OCI-LY1 (cell line): ENCODE results near the gene GNG8.
A peak's percentile ranks its signal among the peaks of the same experiment; 100 is the strongest.

ENCODE experiments used
- H2AFZ ChIP-seq: fragments of 200-600 bp; sonication (generic), shearing (Covaris generic); 2 replicates; pipeline ENCODE4 v1.6.0; 2014; ENCODE audit warnings: antibody characterized with exemption, mild to moderate bottlenecking, low read length
- H3F3A ChIP-seq: fragments of 200-600 bp; sonication (generic), shearing (Covaris generic); 2 replicates; pipeline ENCODE4 v1.6.0; 2014; ENCODE audit warnings: mild to moderate bottlenecking, antibody characterized with exemption, low read length, moderate library complexity; ENCODE audit not compliant: insufficient read depth
- H3K27ac ChIP-seq: fragments of 200-600 bp; sonication (generic); 2 replicates; pipeline ENCODE4 v1.5.1; 2014; ENCODE audit warnings: low read length, mixed run types, mild to moderate bottlenecking, low read depth; ENCODE audit not compliant: poor library complexity, severe bottlenecking
- H3K27me3 ChIP-seq: fragments of 200-600 bp; sonication (generic); 2 replicates; pipeline ENCODE4 v1.6.0; 2014; ENCODE audit warnings: antibody characterized with exemption, mild to moderate bottlenecking, low read length, moderate library complexity; ENCODE audit not compliant: insufficient read depth
- H3K36me3 ChIP-seq: fragments of 200-600 bp; sonication (generic); 2 replicates; pipeline ENCODE4 v1.6.1; 2014; ENCODE audit warnings: mild to moderate bottlenecking, antibody characterized with exemption, low read length, moderate library complexity, mixed read lengths; ENCODE audit not compliant: insufficient read depth
- H3K4me1 ChIP-seq: fragments of 200-600 bp; sonication (generic); 2 replicates; pipeline ENCODE4 v1.5.1; 2014; ENCODE audit warnings: mild to moderate bottlenecking, low read length, moderate library complexity; ENCODE audit not compliant: insufficient read depth, severe bottlenecking
- H3K4me2 ChIP-seq: fragments of 200-600 bp; sonication (generic), shearing (Covaris generic); 2 replicates; pipeline ENCODE4 v1.6.1; 2014; ENCODE audit warnings: low read length
- H3K4me3 ChIP-seq: fragments of 200-600 bp; sonication (generic); 2 replicates; pipeline ENCODE4 v1.5.1; 2014; ENCODE audit warnings: low read length, low read depth, mild to moderate bottlenecking, mixed read lengths; ENCODE audit not compliant: poor library complexity, severe bottlenecking
- H3K79me2 ChIP-seq: fragments of 200-600 bp; shearing (Covaris generic); 2 replicates; pipeline ENCODE4 v1.6.1; 2016; ENCODE audit warnings: mixed run types, low read length, mixed read lengths; ENCODE audit not compliant: insufficient read depth
- H3K9ac ChIP-seq: fragments of 200-600 bp; sonication (generic), shearing (Covaris generic); 2 replicates; pipeline ENCODE4 v1.6.1; 2014; ENCODE audit warnings: mild to moderate bottlenecking, low read length, mixed read lengths
- H3K9me2 ChIP-seq: fragments of 200-600 bp; sonication (generic), shearing (Covaris generic); 2 replicates; pipeline ENCODE4 v1.6.1; 2014; ENCODE audit warnings: low read depth, mild to moderate bottlenecking, low read length, mixed read lengths
- H3K9me3 ChIP-seq: fragments of 200-600 bp; shearing (Covaris generic); 2 replicates; pipeline ENCODE4 v1.6.1; 2014; ENCODE audit warnings: low read length, mixed read lengths
- H4K20me1 ChIP-seq: fragments of 200-600 bp; sonication (generic), shearing (Covaris generic); 2 replicates; pipeline ENCODE4 v1.6.0; 2016; ENCODE audit warnings: mild to moderate bottlenecking, low read length; ENCODE audit not compliant: insufficient read depth
- EZH2 ChIP-seq: fragments of 200-600 bp; sonication (generic), shearing (Covaris generic); IDR thresholded peaks from 2 replicates; pipeline ENCODE4 v1.8.0; 2017; ENCODE audit warnings: borderline replicate concordance, mixed run types, mild to moderate bottlenecking, antibody characterized with exemption, low read length, moderate library complexity, mixed read lengths
- TF ChIP-seq, protein P1 (sequence below): fragments of 200-600 bp; sonication (generic), shearing (Covaris generic); IDR thresholded peaks from 2 replicates; pipeline ENCODE4 v1.5.1; 2017; ENCODE audit warnings: mild to moderate bottlenecking, antibody characterized with exemption, low read length, moderate library complexity, mixed read lengths

The GNG8 gene

GRCh38 chr19:46600384-46601317 lies 35.4 kb downstream of the GNG8 start:
- no peaks in the 10 kb centered on the region; the same call in 1 of the 2 replicates for H3K27me3 ChIP-seq
- H3K4me3 ChIP-seq = peak overlapping the region; percentile 98
- no peaks in the 10 kb centered on the region for H4K20me1 ChIP-seq
- H3K9ac ChIP-seq = peak overlapping the region; percentile 100
- H3K36me3 ChIP-seq = peaks cover 5% of the 10 kb centered on the region
- peaks cover 21% of the 10 kb centered on the region for H3K79me2 ChIP-seq
- H3K9me3 ChIP-seq = peaks cover 7% of the 10 kb centered on the region
- peak overlapping the region; percentile 94 for H3K27ac ChIP-seq
- peak overlapping the region; percentile 86 for H2AFZ ChIP-seq
- H3K9me2 ChIP-seq = no peaks in the 10 kb centered on the region
- H3K4me1 ChIP-seq = peaks cover 21% of the 10 kb centered on the region
- H3K4me2 ChIP-seq = peak overlapping the region; percentile 77
- TF ChIP-seq EZH2 = no peak
- TF ChIP-seq, protein P1, sequence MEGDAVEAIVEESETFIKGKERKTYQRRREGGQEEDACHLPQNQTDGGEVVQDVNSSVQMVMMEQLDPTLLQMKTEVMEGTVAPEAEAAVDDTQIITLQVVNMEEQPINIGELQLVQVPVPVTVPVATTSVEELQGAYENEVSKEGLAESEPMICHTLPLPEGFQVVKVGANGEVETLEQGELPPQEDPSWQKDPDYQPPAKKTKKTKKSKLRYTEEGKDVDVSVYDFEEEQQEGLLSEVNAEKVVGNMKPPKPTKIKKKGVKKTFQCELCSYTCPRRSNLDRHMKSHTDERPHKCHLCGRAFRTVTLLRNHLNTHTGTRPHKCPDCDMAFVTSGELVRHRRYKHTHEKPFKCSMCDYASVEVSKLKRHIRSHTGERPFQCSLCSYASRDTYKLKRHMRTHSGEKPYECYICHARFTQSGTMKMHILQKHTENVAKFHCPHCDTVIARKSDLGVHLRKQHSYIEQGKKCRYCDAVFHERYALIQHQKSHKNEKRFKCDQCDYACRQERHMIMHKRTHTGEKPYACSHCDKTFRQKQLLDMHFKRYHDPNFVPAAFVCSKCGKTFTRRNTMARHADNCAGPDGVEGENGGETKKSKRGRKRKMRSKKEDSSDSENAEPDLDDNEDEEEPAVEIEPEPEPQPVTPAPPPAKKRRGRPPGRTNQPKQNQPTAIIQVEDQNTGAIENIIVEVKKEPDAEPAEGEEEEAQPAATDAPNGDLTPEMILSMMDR = no peak
- H3F3A ChIP-seq = no peaks in the 10 kb centered on the region

GRCh38 chr19:46599716-46600373 lies 36.2 kb downstream of the GNG8 start:
- Histone ChIP-seq H3K4me1 (peaks cover 21% of the 10 kb centered on the region), H3K9ac (peak overlapping the region; percentile 88), H3K9me2 (no peaks in the 10 kb centered on the region), H3K27ac (peak overlapping the region; percentile 94), H3K79me2 (peaks cover 21% of the 10 kb centered on the region), H4K20me1 (no peaks in the 10 kb centered on the region), H3K4me3 (peak overlapping the region; percentile 98), H3K9me3 (peaks cover 7% of the 10 kb centered on the region), H3K27me3 (no peaks in the 10 kb centered on the region; the same call in 1 of the 2 replicates), H3K4me2 (peak overlapping the region; percentile 77), H3F3A (no peaks in the 10 kb centered on the region), H3K36me3 (no peaks in the 10 kb centered on the region; the same call in none of the 2 replicates), H2AFZ (peak overlapping the region; percentile 86)
- TF ChIP-seq, protein P1 = no peak
- no peak for TF ChIP-seq EZH2

DNA sequence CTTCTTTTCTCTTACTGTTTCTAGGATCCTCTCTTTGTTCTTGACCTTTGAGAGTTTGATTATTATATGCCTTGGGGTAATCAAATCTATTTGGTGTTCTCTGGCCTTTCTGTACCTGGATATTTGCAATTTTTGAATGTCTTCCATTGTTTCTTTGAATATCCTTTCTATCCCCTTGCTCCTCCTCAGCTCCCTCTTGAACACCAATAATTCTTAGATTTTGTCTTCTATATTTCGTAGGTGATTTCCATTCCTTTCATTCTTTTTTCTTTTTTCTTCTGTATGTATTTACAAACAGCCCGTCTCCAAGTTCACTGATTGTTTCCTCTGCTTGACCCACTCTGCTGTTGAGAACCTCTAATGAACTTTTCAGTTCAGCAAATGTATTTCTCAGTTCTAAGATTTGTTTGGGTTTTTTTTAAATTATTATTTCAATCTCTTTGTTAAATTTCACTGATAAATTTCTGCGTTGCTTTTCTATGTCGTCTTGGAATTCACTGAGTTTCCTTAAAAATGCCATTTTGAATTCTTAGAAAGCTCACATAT lies 37.6 kb downstream of the GNG8 start:
- Histone ChIP-seq H3K9me3 (peaks cover 7% of the 10 kb centered on the region), H3K79me2 (peaks cover 19% of the 10 kb centered on the region), H3K4me1 (peaks cover 17% of the 10 kb centered on the region), H3K27me3 (no peaks in the 10 kb centered on the region; the same call in 1 of the 2 replicates), H3K4me3 (no peak overlapping the region), H3K9ac (no peak overlapping the region), H4K20me1 (no peaks in the 10 kb centered on the region), H3K36me3 (no peaks in the 10 kb centered on the region; the same call in 1 of the 2 replicates), H3K27ac (no peak overlapping the region), H3K4me2 (no peak overlapping the region), H3K9me2 (no peaks in the 10 kb centered on the region), H3F3A (no peaks in the 10 kb centered on the region), H2AFZ (no peak overlapping the region)
- TF ChIP-seq, protein P1 = no peak
- no peak for TF ChIP-seq EZH2
